A673 (cell line): ENCODE results near the gene ELL. TPM values are rescaled to one million over a fixed set of nuclear protein-coding genes. Genes with fewer than 3 reads are reported as not detected.

ENCODE experiments used
- BruUV-seq: library from RNA; stranded (reverse); fragments of 400-500 nt; replicated peaks from 2 replicates; lab custom pipeline; 2021; lab: Mats Ljungman, UMichigan
- CTCF ChIA-PET: fragments of 300-600 bp; sonication (Branson Sonifier 250); formaldehyde crosslinking; loops from one replicate; lab custom pipeline; 2022; ENCODE audit warnings: antibody characterized with exemption; lab: Charles Lee
- POLR2A ChIA-PET: fragments of 300-600 bp; sonication (Branson Sonifier 250); formaldehyde crosslinking; loops from one replicate; lab custom pipeline; 2022; ENCODE audit warnings: antibody characterized with exemption; ENCODE audit not compliant: low non-redundant PET; lab: Charles Lee
- DNase-seq: peaks from one replicate; pipeline ENCODE4 v3.0.0-alpha.2; 2015; ENCODE audit warnings: low spot score
- H3K27ac ChIP-seq: fragments of 200-600 bp; sonication (generic); 2 replicates; pipeline ENCODE4 v1.5.1; 2016; ENCODE audit warnings: mixed run types, low read depth, mild to moderate bottlenecking, mixed read lengths, antibody characterized with exemption, low read length; ENCODE audit not compliant: poor library complexity, severe bottlenecking
- H3K27me3 ChIP-seq: fragments of 200-600 bp; sonication (generic); replicated peaks from 2 replicates; pipeline ENCODE4 v1.6.1; 2017; ENCODE audit warnings: mixed run types, low read depth, mild to moderate bottlenecking, mixed read lengths, antibody characterized with exemption, low read length; ENCODE audit not compliant: insufficient read depth, poor library complexity
- H3K36me3 ChIP-seq: fragments of 200-600 bp; sonication (generic); 2 replicates; pipeline ENCODE4 v1.6.1; 2016; ENCODE audit warnings: mixed run types, mild to moderate bottlenecking, mixed read lengths, antibody characterized with exemption, low read length; ENCODE audit not compliant: insufficient read depth, poor library complexity, severe bottlenecking
- H3K4me1 ChIP-seq: fragments of 200-600 bp; sonication (generic); 2 replicates; pipeline ENCODE4 v1.6.1; 2017; ENCODE audit warnings: mixed run types, mild to moderate bottlenecking, mixed read lengths, antibody characterized with exemption, low read length; ENCODE audit not compliant: insufficient read depth, poor library complexity, severe bottlenecking
- H3K4me3 ChIP-seq: fragments of 200-600 bp; sonication (generic); 2 replicates; pipeline ENCODE4 v1.5.1; 2016; ENCODE audit warnings: low read depth, mixed run types, mild to moderate bottlenecking, mixed read lengths, low read length; ENCODE audit not compliant: poor library complexity, severe bottlenecking
- H3K9me3 ChIP-seq: fragments of 200-600 bp; sonication (generic); 2 replicates; pipeline ENCODE4 v1.6.1; 2016; ENCODE audit warnings: mixed run types, low read depth, mild to moderate bottlenecking, mixed read lengths, antibody characterized with exemption, low read length; ENCODE audit not compliant: poor library complexity, severe bottlenecking
- EZH2 ChIP-seq: fragments of 200-600 bp; sonication (generic); IDR thresholded peaks from 2 replicates; pipeline ENCODE4 v1.6.1; 2017; ENCODE audit warnings: borderline replicate concordance, low read depth, mild to moderate bottlenecking, mixed read lengths, antibody characterized with exemption, low read length; ENCODE audit not compliant: poor library complexity, severe bottlenecking
- intact Hi-C: fragments of 100-400 bp; cut with micrococcal nuclease; formaldehyde crosslinking; loops from one replicate; pipeline ENCODE4 v1.10.0; 2022; ENCODE audit not compliant: unreplicated experiment
- total RNA-seq: library from RNA; stranded (reverse); gene quantifications from 2 replicates; pipeline ENCODE4 v1.2.3, GENCODE V29; 2021
- TF ChIP-seq, protein P1 (sequence below): fragments of 300-800, 200-600 bp; sonication (generic); conservative IDR thresholded peaks from 2 replicates; pipeline ENCODE4 v1.5.1; 2017; ENCODE audit warnings: low read depth, mild to moderate bottlenecking, antibody characterized with exemption, low read length, moderate library complexity, mixed read lengths

ELL gene
- total RNA-seq, 1 experiment from 2014 or later, result 16.4 TPM

DNA sequence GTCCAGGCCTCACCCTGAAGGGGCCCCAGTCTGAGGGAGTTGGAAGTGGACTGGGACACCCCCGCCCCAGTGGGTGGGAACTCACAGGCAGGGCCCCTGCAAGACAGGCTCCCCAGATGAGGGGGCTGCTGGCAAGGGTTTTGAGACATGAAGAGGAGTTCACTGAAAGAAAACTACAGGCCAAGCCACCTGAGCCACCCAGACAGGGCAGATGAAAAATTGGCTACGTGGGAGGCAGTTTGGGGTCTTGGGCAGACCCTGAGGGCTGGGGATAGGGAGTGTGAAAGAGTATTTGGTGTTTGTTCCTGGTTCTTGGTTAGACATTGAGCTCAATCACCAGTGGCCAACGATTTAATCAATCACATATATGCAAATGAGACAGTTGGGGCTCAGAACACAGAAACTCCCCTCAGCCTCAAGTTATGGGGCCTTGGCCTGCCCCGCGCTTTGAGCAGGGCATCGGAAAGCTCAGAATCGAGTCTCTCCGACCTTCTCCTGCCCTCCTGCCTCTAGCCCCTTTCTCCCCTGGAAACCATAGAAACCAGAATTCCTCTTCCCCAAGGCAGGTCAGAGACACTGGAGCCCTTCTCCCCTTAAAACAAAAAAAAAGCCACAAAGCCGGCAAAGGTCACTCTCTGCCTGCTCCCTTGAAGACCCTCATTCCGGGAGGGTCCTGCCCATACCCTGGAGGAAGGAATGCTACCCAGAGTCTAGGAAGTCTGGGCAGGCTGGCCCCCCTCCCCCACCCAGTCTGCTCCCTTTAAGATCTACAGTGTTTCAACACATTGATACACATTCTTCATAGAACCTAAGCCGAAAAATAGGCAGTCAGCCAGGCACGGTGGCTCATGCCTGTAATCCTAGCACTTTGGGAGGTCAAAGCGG lies 82.6 kb downstream of the ELL start:
- Histone ChIP-seq H3K4me1 (peaks cover 36% of the 10 kb centered on the region), H3K27me3 (no peaks in the 10 kb centered on the region), H3K36me3 (peaks cover 22% of the 10 kb centered on the region), H3K9me3 (no peaks in the 10 kb centered on the region), H3K4me3 (no peak overlapping the region), H3K27ac (peak overlapping the region; percentile 84)
- intact Hi-C loops, result no loop called here
- TF ChIP-seq EZH2, result no peak
- TF ChIP-seq, protein P1, sequence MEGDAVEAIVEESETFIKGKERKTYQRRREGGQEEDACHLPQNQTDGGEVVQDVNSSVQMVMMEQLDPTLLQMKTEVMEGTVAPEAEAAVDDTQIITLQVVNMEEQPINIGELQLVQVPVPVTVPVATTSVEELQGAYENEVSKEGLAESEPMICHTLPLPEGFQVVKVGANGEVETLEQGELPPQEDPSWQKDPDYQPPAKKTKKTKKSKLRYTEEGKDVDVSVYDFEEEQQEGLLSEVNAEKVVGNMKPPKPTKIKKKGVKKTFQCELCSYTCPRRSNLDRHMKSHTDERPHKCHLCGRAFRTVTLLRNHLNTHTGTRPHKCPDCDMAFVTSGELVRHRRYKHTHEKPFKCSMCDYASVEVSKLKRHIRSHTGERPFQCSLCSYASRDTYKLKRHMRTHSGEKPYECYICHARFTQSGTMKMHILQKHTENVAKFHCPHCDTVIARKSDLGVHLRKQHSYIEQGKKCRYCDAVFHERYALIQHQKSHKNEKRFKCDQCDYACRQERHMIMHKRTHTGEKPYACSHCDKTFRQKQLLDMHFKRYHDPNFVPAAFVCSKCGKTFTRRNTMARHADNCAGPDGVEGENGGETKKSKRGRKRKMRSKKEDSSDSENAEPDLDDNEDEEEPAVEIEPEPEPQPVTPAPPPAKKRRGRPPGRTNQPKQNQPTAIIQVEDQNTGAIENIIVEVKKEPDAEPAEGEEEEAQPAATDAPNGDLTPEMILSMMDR, result no peak
- peak; percentile 78 for DNase-seq
- ChIA-PET CTCF (interaction anchor here (0.8 to 2.0 kb wide), 2 partner anchors 12 to 23 kb away, joined by 3 to 5 read pairs; no protein-coding TSS in a partner anchor), POLR2A (interaction anchor here (0.6 kb wide), 1 partner anchor 51 kb away, joined by 13 read pairs; no protein-coding TSS in a partner anchor)
- BruUV-seq, result no TSS peak

GRCh38 chr19:18438331-18439024 lies 83.4 kb downstream of the ELL start:
- TF ChIP-seq, protein P1, result no peak
- no peak for TF ChIP-seq EZH2
- no peaks in the 10 kb centered on the region for H3K27me3 ChIP-seq
- peak overlapping the region; percentile 66 for H3K4me3 ChIP-seq
- peak overlapping the region; percentile 84 for H3K27ac ChIP-seq
- DNase-seq, result no peak
- CTCF ChIA-PET, result interaction anchor here (0.8 to 2.0 kb wide), 2 partner anchors 13 to 23 kb away, joined by 3 to 5 read pairs; no protein-coding TSS in a partner anchor
- H3K9me3 ChIP-seq, result no peaks in the 10 kb centered on the region
- POLR2A ChIA-PET, result interaction anchor here (0.6 kb wide), 1 partner anchor 528 kb away, joined by 12 read pairs; no protein-coding TSS in a partner anchor
- BruUV-seq, result no TSS peak
- peaks cover 26% of the 10 kb centered on the region for H3K36me3 ChIP-seq
- intact Hi-C loops, result no loop called here
- peaks cover 41% of the 10 kb centered on the region for H3K4me1 ChIP-seq

DNA sequence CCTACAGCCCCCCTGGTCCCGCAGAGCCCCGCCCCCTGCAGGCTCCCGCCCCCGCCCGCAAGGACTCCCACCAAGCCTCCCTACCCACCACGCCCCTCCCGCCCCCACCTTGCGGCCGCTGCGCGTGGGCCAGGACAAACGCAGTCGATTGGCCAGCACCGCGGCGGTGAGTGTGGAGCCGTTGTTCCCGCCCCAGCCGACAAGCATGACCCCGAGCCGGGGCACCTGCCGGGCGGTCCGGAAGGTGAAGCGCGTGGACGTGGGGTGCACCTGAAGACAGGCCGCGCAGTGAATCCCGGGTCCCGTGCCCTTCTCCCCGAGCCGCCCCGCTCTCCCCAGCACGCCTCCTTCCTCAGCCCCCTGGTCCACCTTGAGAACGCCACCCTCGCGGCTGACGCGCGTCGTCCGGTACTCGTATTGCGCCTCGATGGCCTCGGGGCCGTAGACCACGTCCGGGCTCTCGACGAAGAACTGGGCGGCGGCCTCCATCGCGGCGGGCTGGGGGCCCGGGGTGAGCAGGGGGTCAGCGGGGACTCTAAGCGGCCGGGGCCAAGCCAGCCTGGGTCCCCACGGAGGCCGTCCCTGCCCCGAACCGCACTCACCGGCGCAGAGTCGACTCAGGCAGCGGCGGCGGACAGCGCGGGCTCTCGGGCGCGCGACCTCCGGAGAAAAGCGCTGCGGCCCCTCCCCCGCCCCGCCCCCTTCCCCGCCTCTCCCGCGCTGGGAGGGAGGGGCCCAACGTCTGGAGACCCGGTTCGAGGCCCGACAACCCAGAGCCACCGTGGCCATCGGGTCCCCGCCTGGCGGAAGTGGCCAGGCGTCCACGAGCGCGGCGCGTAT lies 84.2 kb downstream of the ELL start, which contains the start of gene ISYNA1:
Gene ISYNA1, minus strand, starts transcription at position 643 of the 840 bp plus-strand sequence. Its CDS starts 154 bp downstream, at position 489.
- TF ChIP-seq EZH2, result no peak
- TF ChIP-seq, protein P1, result no peak
- Histone ChIP-seq H3K27ac (peak within 1 kb of the TSS; percentile 84), H3K4me1 (peaks cover 47% of the 10 kb centered on the region), H3K27me3 (no peaks in the 10 kb centered on the region), H3K4me3 (peak within 1 kb of the TSS; percentile 66), H3K36me3 (peaks cover 26% of the 10 kb centered on the region), H3K9me3 (no peaks in the 10 kb centered on the region)
- intact Hi-C loops, result no loop called here
- no TSS peak for BruUV-seq
- POLR2A ChIA-PET, result interaction anchor here (0.6 kb wide), 2 partner anchors 139 to 529 kb away, joined by 3 to 12 read pairs; no protein-coding TSS in a partner anchor
- CTCF ChIA-PET, result interaction anchor here (0.6 kb wide), 2 partner anchors 8 to 89 kb away, joined by 5 to 6 read pairs; no protein-coding TSS in a partner anchor
- peak; percentile 67 for DNase-seq
